Measurements from ENCODE around the gene CABS1.

GRCh38 chr4:70297576-70297975 lies 37.2 kb upstream of the CABS1 start:
- TF ChIP-seq, protein P1, sequence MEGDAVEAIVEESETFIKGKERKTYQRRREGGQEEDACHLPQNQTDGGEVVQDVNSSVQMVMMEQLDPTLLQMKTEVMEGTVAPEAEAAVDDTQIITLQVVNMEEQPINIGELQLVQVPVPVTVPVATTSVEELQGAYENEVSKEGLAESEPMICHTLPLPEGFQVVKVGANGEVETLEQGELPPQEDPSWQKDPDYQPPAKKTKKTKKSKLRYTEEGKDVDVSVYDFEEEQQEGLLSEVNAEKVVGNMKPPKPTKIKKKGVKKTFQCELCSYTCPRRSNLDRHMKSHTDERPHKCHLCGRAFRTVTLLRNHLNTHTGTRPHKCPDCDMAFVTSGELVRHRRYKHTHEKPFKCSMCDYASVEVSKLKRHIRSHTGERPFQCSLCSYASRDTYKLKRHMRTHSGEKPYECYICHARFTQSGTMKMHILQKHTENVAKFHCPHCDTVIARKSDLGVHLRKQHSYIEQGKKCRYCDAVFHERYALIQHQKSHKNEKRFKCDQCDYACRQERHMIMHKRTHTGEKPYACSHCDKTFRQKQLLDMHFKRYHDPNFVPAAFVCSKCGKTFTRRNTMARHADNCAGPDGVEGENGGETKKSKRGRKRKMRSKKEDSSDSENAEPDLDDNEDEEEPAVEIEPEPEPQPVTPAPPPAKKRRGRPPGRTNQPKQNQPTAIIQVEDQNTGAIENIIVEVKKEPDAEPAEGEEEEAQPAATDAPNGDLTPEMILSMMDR (IDR thresholded peaks at IDR 0.05), result no peak
- no peak for TF ChIP-seq SMC3 (IDR thresholded peaks at IDR 0.05; ENCODE audit: low read depth, low read length)
- TF ChIP-seq REST (IDR thresholded peaks at IDR 0.05; ENCODE audit: low read depth, low read length), result no peak
- TF ChIP-seq YY1 (IDR thresholded peaks at IDR 0.05; ENCODE audit: low read depth), result no peak
- TF ChIP-seq TAF1 (IDR thresholded peaks at IDR 0.05; ENCODE audit: borderline replicate concordance, low read depth, low read length), result no peak
- TF ChIP-seq RCOR1 (IDR thresholded peaks at IDR 0.05; ENCODE audit: low read length), result no peak
- TF ChIP-seq MXI1 (IDR thresholded peaks at IDR 0.05; ENCODE audit: low read depth, low read length), result no peak
- no peak for TF ChIP-seq EZH2phosphoT487 (IDR thresholded peaks at IDR 0.05; ENCODE audit: borderline replicate concordance, low read depth)
- TF ChIP-seq FOXM1 (IDR thresholded peaks at IDR 0.05; ENCODE audit: low read depth), result no peak
- TF ChIP-seq GATA2 (CRISPR knock-in tag; IDR thresholded peaks at IDR 0.05), result no peak
- no peak for TF ChIP-seq GABPA (IDR thresholded peaks at IDR 0.05; ENCODE audit: low read depth)
- TF ChIP-seq RAD21 (IDR thresholded peaks at IDR 0.05; ENCODE audit: low read length), result no peak
